Measurements from ENCODE around the gene DYNC1I1. TPM values are rescaled to one million over a fixed set of nuclear protein-coding genes. Genes with fewer than 3 reads are reported as not detected.

DYNC1I1 gene
- total RNA-seq, 1 experiment from 2014 or later = 1.1 TPM

DNA sequence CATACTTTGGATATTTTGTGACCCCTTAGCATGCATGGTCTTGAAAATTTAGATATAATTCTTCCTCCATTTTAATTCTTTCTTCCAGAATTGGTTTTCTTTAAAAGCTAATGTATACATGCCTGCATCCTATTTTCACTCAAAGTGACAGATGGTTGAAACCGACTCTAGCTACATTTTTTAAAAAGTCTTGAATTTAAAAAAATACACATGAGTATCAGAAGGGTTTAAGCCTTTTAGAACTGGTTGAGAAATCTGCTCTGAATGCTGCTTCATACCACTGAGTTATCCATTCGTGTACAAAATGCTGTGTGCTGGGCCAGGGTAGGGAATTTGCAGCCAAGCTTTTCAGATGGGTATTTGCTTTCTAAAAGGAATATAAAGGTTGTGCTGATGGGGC, 16.5 kb downstream of the DYNC1I1 start:
- DNase-seq (ENCODE audit: low read depth) = no peak

DNA sequence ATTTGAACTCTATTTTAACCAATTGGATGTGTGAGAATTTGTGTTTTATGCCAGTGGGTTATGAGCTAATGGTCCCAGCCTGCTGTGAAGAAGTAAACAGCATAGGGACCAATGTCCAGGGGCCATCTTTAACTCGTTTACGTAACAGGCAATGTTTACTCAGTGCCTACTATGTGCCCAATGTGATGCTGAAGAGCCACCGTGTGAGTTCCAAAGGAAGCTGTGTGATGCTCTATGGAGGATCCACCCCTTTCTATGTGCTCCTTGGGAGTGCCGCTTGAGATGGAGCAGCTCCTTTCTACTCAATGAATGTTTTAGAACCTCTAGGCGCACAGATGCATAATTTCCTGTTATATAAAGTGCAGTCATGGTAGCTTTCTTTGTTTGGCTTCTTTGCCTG, 21.3 kb downstream of the DYNC1I1 start:
- DNase-seq (ENCODE audit: low read depth) = no peak

DNA sequence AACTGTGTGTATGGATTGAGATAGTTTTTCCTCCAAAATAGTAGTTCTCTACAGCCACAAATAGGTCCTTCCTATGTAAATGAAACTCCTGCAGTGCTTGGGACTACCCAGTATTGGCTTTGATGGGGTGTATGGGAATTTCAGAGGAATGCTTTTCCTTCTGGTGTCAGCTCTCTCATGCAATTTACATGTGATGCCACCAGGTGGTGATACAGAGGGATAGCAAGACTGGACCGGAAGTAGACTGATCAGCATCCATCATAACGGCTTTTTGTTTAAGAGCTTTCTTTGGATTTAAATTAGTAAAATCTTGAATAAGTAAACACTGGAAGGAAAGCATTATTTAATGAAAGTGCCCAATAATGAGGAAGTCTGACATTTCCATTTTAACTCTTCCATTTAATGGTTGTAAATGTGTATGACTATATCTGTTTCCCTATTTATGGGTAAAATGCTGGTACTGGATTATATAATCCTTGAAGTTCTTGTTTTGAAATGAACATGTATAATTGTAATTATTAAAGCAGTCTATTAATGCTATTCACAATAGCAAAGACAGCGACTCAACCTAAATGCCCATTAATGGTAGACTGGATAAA, 22.7 kb downstream of the DYNC1I1 start:
- DNase-seq (ENCODE audit: low read depth) = peak; percentile 49

DNA sequence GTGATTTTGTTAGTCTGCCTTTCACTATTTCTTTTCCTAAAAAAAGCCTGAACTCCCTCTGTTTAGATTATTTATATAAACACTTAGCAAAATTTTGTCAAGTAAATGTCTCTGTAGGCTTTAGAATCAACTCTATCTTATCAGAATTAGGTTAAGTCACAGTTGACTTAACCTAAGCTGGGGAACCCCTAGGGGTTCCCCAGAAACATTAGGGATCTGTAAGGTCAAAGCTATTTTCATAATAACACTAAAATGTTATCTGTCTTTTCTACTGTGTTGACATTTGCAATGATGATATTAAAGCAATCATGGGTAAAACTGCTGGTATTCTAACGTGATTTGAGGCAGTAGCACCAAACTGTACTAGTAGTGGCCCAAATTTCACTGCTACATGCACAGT, 24.3 kb downstream of the DYNC1I1 start:
- no peak for DNase-seq (ENCODE audit: low read depth)

DNA sequence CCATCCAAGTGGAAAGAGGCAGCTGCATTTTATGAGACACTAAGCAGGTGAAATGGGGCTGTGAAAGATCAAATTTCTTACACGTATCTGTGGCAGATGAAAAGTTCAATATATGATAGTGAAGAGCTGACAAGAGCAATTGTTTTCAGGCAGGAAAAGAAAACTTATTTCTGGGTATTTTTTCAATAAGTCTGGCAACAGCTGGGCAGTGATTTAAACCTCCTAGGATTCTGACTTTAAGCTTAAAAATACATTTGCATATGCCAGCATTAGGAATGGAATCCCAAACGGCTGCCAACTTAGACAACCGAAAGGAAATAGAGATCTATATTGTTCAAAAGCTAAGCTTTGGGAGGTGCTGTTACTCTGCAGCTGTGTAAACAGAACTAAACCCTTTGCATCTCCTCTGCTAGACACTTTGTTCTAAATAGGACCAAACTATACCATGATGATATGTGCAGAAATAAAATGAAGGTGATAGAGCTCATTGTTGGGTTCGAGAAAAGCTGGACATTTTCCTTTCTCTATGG, 26.1 kb downstream of the DYNC1I1 start:
- peak; percentile 74 for DNase-seq (ENCODE audit: low read depth)

DNA sequence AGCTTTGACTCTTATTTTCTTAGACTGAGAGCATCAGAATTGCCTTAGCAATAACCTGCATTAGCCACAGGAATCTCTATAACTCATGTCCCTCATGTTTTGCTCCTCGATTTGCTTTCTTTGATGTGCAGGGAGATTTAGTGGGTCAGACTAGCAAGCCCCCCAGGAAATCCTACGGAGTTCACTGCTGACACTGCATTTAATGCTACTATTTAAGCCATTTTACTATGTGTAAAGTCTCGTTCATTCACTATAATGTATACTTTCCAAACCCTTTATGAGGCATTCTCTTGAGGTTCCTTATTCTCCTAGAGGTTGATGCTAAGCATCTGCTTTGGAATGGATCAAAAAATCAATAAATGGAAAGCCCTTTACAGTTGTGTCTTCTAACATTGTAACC, 28.4 kb downstream of the DYNC1I1 start:
- no peak for DNase-seq (ENCODE audit: low read depth)

DNA sequence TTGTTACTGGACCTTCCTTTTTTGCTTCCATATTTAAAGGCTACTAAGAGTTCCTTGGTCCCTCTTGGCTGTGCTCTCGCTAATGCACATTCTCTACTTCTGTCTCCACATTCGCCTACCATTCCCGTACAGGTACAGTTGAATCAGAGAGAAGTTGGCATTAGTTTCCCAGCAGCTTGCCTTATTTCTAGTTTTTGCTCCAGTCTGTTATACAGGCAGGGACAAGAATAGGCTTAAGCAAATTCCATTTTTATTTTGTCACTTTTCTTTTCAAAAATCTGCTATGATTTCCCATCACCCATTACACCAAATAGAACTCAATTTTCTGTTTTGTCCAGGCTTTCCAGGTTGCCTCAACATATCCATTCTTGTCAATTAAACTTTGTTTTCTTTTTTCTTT, 29.9 kb downstream of the DYNC1I1 start:
- no peak for DNase-seq (ENCODE audit: low read depth)

DNA sequence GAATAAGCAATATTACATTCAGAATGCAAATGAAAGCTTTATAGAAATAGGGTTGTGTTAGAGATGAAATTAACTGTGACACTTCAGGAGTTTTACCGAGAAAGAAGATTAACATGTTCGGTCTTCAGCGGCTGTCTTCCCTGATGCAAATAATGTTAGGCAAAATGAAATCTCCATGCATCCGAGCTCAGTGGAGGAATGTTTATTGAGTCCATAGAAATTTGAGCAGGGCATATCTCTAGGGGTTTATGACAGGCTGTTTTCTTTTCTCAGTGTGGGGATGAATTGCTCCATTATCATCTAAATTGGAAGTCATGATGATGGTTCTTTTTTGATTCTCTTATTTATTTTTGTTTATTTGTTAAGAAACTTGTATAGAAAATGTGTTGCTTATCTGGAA, 31.7 kb downstream of the DYNC1I1 start:
- no peak for DNase-seq (ENCODE audit: low read depth)

DNA sequence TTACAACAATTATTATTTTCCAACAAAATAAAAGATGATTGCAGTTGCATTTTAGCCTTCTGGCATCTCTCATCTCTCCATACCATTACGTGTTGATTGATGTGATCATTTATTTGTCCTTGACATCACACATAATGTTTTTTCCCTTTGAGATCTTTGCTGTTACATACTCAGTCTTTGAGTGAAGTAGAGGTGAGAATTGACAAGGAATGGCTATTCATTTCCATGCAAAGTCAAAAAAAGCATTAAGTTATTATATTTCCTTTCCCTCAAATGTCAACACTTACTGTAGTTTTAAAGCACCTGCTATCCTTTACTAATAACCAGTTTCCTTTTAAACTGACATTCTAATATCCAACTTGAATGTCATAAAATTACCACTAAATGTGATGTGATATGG, 33.6 kb downstream of the DYNC1I1 start:
- no peak for DNase-seq (ENCODE audit: low read depth)

DNA sequence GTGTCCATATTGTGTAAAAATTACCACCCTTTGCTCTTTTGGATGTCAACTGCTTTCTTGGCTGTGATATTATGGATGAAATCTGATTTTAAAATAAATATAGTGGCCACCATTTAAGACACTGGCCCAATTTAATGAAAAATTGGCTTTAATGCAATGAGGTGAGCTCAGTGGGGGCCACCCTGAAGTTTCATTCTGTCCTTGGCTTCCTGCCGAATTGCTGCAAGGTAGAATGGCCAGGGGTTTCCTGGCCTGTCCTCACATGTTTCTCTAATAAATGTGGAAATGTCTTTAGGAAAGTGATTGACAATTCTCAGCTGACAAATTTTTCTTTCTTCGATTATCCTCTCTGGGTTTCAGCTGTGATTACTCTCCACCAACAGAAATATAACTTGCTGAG, 36.0 kb downstream of the DYNC1I1 start:
- no peak for DNase-seq (ENCODE audit: low read depth)

DNA sequence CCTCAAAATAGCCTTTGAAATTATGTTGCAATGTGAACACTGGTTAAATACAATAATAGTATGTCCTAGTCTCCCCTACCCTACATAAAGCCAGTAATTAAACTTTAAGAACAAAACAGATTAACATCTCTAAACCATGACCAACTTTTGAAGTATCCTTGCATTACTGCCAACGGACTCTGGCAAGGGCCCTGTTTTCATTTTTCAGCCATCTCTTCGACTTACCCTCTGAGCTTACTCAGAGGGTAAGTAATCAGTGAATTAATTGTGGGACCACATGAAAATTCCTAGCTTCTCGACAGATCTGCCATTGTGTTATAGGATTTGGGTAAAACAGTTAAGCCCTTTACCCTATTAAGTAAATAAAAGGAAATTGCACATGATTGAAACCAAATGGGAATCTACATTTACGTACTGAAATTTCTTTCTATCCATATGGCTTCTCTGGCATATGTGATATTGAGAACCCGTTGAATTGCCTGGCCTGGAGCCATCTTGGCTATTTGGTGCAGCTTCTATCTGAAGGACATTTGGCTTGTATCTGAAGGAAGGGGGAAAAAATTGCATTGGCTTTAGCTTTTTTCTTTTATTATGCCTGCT, 39.6 kb downstream of the DYNC1I1 start:
- no peak for DNase-seq (ENCODE audit: low read depth)

DNA sequence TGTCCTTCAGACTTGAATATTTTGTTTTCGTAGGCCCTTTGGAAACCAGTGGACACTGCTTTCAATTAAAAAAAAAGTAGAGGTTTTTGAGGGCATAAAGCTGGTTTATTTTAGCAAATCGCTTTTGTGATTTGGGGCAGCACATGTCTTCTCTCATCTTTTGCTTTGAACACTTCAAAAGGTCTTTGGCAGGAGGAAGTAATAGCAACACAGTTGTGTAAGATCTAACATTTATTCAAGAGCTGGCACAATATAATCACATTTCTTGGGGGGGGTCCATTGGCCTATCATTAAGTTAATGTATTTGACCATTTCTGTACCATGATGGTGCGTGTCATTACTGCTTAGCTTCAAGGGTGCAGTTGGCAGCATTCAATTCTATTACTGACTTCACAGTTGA, 42.4 kb downstream of the DYNC1I1 start:
- no peak for DNase-seq (ENCODE audit: low read depth)

DNA sequence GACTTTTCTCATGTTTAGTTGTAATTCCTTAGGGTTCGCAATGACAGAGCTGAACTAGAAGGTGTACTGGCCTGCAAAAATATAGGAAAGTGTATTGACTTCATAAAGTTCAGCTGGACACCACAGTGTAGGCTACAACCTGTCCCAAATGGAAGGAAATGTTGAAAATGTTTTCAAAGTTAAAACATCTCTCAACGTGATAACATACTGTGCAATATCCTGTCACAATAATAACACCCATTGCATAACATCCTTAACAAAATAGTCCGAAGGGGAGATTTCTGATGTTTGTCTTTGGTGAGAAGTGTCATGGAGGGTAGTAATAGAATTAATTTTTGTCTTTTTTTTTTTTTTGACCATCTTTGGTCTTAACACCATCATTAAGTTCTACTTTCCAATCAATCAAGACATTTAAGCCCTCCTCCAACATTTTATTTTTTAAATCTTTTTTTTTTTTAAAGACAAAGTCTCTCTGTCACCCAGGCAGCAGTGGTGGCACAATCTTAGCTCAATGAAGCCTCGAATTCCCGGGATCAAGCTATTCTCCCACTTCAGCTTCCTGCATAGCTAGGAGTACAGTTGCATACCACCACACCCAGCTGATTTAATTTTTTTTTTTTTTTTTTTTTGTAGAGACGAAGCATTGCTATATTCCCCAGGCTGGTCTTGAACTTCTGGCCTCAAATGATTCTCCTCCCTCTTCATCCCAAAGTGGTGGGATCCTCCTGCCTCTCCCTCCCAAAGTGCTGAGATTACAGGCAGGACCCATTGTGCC, 45.7 kb downstream of the DYNC1I1 start:
- no peak for DNase-seq (ENCODE audit: low read depth)

DNA sequence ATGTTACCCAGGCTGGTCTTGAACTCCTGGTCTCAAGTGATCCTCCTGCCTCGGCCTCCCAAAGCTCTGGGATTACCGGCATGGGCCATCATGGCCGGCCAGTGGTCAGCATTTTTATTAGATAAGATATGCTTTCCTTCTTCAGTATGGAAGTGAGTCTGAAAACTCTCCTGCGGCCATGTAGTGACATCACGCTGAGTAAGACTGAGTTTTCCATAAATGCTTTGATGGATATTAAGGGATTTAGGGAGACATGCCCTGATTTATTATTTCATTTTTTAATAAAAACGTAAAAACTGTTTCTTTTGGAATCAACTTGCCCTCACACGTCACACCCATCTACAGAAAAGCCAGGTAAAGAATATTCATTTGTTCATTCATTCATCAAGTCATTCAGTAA, 48.4 kb downstream of the DYNC1I1 start:
- DNase-seq (ENCODE audit: low read depth) = no peak

DNA sequence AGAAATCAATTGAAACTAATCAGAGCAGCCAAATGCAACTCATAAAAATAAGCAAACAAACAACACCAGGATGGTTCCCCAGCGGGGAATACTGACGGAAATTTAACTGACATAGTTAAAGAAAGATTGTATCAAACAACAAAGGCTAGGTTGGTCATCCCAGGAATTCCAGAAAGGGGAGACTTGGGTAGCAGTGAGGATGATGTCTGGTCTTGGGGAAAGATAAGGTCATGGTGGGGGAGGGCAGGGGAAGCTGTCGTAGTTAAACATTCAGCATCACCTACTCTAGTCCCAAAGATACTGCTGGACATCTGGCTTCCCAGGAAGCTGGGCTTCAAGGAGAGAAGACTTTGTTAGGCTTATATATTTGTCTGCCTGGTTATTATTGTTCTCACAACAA, 50.4 kb downstream of the DYNC1I1 start:
- no peak for DNase-seq (ENCODE audit: low read depth)

DNA sequence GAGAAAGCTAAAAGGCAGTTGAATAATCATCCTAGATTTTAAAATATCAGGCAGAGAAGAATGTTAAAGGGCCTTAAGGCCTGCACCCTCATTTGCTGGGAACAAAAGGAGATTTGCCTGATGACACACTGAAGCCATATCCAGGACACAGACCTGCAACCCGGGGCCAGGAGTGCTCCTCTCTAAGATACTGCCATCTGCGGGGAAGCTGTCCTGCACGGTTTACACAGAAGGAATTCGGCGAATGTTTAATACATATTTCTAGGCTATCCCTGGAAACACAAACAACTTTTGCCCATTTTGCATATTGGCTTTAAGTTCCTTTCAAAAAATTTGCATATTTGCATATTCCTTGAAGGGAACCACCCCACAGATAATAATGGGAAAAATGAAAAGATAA, 52.3 kb downstream of the DYNC1I1 start:
- no peak for DNase-seq (ENCODE audit: low read depth)

DNA sequence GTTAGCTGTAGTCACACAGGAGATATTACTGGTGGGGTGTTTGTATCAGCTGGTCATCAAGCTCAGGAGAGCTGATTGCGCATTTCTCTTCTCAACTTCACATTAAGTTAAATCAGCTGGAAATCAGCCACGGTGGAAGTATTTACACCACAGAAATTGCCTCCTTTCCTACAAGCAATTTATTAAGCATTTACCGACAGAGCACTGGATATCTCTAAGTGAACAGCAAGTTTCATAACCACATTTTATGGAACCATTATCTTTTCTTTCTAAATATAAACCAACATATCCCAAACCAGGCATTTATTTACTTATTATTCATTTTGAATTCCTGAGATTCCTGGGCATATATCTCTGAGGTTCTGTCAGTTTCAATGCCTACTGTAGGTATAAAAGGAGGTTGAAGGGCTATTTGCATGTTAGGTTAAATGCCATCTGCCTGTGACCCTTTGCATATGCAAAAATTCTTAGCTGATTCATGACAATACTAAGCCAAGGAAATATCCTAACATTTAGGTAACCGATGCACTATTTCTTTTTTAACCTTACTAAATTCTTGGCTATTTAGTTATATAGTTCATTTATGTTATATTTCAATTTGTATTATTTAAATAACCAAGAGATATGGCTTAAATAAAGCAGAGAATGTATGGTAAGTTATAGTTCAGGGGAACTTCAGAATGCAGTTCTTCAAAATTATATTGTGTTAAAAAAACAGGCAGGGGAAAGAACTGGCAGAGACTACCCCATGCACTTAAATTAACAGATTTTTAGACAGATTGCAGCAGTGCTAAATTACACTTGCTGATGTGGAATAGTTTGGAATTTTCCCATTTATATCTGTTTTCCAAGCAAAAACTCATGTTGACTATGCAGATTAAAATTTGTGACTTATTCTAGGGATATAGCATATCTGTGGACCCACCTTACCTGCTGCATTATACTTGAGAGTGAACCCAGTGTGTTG, 56.8 kb downstream of the DYNC1I1 start:
- DNase-seq (ENCODE audit: low read depth) = no peak

DNA sequence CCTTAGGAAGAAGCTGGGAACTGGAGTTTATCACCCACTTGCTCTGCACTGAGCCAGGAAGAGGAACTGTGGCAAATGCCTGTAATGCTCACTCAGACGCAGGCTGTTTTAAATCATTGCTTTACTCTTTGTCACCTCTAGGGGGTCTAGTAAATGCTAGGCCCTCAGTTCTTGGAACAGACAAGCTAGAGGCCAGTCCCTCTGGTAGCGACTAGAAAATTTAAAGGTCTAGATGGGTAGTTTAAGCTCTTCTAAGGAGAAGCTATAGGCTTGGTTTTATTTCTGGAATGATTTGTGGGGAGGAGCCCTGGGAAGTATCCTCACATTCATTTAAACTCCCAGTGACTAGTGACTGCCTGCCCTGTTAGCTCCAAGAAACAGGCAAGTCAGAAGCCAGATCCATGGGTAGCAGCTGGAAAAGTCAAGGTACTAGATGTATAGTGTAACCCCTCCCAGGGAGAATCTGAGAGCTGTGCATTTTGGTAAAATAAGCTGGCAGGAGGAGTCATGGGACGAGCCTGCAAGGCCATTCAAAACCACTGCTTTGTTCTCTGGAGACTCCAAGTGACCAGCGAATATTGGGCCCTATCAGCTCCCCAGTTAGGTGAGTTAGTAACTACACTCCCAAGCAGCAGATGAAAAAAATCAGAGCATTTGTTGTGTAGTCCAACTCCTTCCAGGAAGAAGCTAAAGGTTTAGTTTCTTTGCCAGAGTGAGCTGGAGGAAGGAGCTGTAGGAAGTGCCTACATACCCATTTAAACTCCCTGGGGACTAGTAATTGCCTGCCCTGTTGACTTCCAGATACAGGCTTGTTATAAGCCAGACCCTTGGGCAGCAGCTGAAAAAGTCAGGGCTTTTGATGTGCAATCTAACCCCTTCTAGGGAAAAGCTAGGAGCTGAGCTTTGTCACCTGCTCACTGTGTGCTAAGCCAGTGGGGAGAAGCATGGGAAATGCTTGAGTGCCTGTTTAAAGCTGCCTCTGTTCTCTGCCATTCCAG, 68.9 kb downstream of the DYNC1I1 start:
- peak; percentile 19 for DNase-seq (ENCODE audit: low read depth)

DNA sequence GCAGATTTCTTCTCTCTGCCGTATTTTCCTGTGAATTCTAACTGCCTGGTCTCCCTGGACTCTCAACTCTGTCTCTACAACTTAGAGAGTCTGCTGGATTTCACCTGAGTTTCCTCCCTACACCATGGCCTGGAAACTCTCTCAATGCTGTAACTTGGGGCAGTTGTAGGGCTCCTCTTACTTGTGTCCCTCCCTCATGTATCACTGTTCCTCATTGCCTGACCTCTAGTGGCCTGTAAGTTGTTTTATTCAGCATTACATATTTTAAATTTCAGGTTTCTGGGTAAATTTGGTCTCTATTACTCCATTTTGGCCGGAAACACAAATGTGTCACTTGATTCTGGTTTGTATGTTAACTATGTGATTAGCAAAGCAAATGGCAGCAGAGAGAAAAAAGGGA, 70.9 kb downstream of the DYNC1I1 start:
- peak; percentile 37 for DNase-seq (ENCODE audit: low read depth)

DNA sequence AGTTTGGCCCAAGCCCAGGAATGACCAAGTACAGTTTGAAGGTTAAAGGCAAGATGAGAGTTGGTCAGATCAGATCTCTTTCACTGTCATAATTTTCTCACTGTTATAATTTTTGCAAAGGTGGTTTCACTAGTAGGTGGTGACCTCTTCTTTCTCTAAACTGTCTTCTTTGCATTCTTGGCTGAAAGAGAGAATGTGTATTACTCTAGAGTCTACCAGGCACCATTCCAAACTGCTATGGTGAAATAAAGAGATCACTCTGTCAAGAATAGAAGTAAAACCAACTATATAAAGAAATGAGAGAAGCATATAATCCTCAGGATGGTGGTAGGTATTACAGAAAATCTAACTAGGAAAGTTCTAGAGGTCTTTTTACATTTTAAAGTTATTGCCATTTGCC, 72.7 kb downstream of the DYNC1I1 start:
- no peak for DNase-seq (ENCODE audit: low read depth)

Measured in LHCN-M2 (cell line).